Stimulated activated CD4-positive, alpha-beta T cell treated with anti-CD3 and anti-CD28 coated beads, Interleukin-15, amount 100 ng/mL, for 1 hour (primary cell): ENCODE data around the gene OMP.

ENCODE experiments used
- DNase-seq, 2 donors: peaks; one replicate each; pipeline ENCODE4 v3.0.0-alpha.2; 2020; ENCODE audit warnings: low read depth in 1 of 2, low spot score in 1 of 2

OMP gene

GRCh38 chr11:77136784-77137420 lies 34.3 kb downstream of the OMP start:
- DNase-seq, result no peak

- no peak for DNase-seq
These were observed 34.8 kb downstream of the OMP start for GRCh38 chr11:77137421-77137820.

- no peak for DNase-seq
These were observed 35.5 kb downstream of the OMP start for GRCh38 chr11:77138106-77138649.

GRCh38 chr11:77139201-77139600 lies 36.6 kb downstream of the OMP start:
- DNase-seq, result no peak

- DNase-seq, result no peak
These were observed 37.7 kb downstream of the OMP start for GRCh38 chr11:77140231-77140851.

- no peak for DNase-seq
These were observed 38.4 kb downstream of the OMP start for GRCh38 chr11:77141034-77141433.

- DNase-seq, result no peak
These were observed 38.8 kb downstream of the OMP start for GRCh38 chr11:77141475-77141874.

GRCh38 chr11:77142091-77142975 lies 39.7 kb downstream of the OMP start:
- DNase-seq, result no peak

GRCh38 chr11:77143405-77144020 lies 40.9 kb downstream of the OMP start:
- no peak for DNase-seq

- DNase-seq, result no peak
These were observed 41.7 kb downstream of the OMP start for GRCh38 chr11:77144196-77144856.

GRCh38 chr11:77144857-77145428 lies 42.3 kb downstream of the OMP start:
- DNase-seq, result no peak

- no peak for DNase-seq
These were observed 43.8 kb downstream of the OMP start for GRCh38 chr11:77146261-77147035.

- DNase-seq, result no peak
These were observed 44.3 kb downstream of the OMP start for GRCh38 chr11:77147036-77147315.

- DNase-seq, result no peak
These were observed 45.2 kb downstream of the OMP start for GRCh38 chr11:77147668-77148321.

- DNase-seq, result no peak
These were observed 46.5 kb downstream of the OMP start for GRCh38 chr11:77148963-77149715.

- DNase-seq, result no peak
These were observed 47.2 kb downstream of the OMP start for GRCh38 chr11:77149716-77150392.

GRCh38 chr11:77150836-77151235 lies 48.2 kb downstream of the OMP start:
- no peak for DNase-seq

- DNase-seq, result no peak
These were observed 49.3 kb downstream of the OMP start for GRCh38 chr11:77151804-77152509.
